ENCODE results near the gene SLC2A8.

DNA sequence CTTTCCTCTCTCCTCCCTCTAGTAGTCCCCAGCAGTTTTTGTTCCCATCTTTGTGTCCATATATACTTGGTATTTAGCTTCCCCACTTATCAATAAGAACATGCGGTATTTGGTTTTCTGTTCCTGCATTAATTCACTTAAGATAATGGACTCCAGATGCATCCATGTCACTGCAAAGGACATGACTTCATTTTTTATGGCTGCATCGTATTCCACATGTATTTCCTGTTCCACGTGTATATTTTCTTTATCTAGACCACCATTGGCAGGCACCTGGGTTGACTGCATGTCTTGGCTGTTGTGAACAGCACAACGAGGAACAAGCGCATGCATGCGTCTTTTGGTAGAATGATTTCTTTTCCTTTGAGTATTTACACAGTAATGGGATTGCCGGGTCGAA, 33.4 kb downstream of the SLC2A8 start:
- TF ChIP-seq POLR2A (IDR thresholded peaks at IDR 0.05) (no peak), EP300 (IDR thresholded peaks at IDR 0.05) (no peak), CTCF (IDR thresholded peaks at IDR 0.05) (no peak), POLR2AphosphoS5 (IDR thresholded peaks at IDR 0.05) (no peak)

All from gastroesophageal sphincter (tissue), 3 donors.